Thoracic aorta (tissue), 2 donors: ENCODE results near the gene RIMS3. TPM values are rescaled to one million over a fixed set of nuclear protein-coding genes. Genes with fewer than 3 reads are reported as not detected.

Source experiments
- ATAC-seq: fragments of 150-250 bp; one replicate; pipeline ENCODE4 v1.8.0; 2017; ENCODE audit warnings: low read depth; ENCODE audit not compliant: insufficient number of reproducible peaks, low FRiP score
- DNase-seq: peaks from one replicate; pipeline ENCODE4 v3.0.0-alpha.2; 2020; ENCODE audit warnings: low spot score
- H3K27ac ChIP-seq, 2 donors: fragments of 200-600 bp; sonication (generic); 1 replicate in 1 of 2; 2 replicates in 1 of 2; pipeline ENCODE4 v1.5.1; 2016; ENCODE audit warnings: mild to moderate bottlenecking in 2 of 2, moderate library complexity in 2 of 2
- H3K27me3 ChIP-seq: fragments of 200-600 bp; sonication (generic); replicated peaks from 2 replicates; pipeline ENCODE4 v1.6.0; 2016; ENCODE audit warnings: mild to moderate bottlenecking; ENCODE audit not compliant: insufficient read depth
- H3K36me3 ChIP-seq: fragments of 200-600 bp; sonication (generic); one replicate; pipeline ENCODE4 v1.5.1; 2016
- H3K4me1 ChIP-seq, 2 donors: fragments of 200-600 bp; sonication (generic); 1 replicate in 1 of 2; 2 replicates in 1 of 2; pipeline versions ENCODE4 v1.5.1 to v1.6.0; 2016; ENCODE audit warnings: low read depth in 2 of 2, mild to moderate bottlenecking in 1 of 2; ENCODE audit not compliant: control insufficient read depth in 1 of 2
- H3K4me3 ChIP-seq: fragments of 200-600 bp; sonication (generic); 2 replicates; pipeline ENCODE4 v1.5.1; 2016; ENCODE audit warnings: mild to moderate bottlenecking
- H3K9me3 ChIP-seq: fragments of 200-600 bp; sonication (generic); 2 replicates; pipeline ENCODE4 v1.5.1; 2016
- CTCF ChIP-seq: fragments of 200-600 bp; sonication (generic); IDR thresholded peaks from one replicate; pipeline ENCODE4 v1.5.1; 2019; ENCODE audit warnings: antibody characterized with exemption
- total RNA-seq, 2 donors: library from RNA; depleted of rRNA; stranded (reverse); fragments of >200 nt; gene quantifications; one replicate each; pipeline versions ENCODE4 v1.1.0 to v1.2.3, GENCODE V29; 2016

Gene RIMS3
- total RNA-seq, 2 donors from 2014 or later = 18.1 to 33.7 TPM

- no peak for TF ChIP-seq CTCF
- peak within 1 kb of the TSS; percentile 89 to 99 for H3K27ac ChIP-seq
- peak within 1 kb of the TSS; percentile 72 for H3K4me3 ChIP-seq
- ATAC-seq (peak; percentile 93), DNase-seq (peak; percentile 96)
- H3K36me3 ChIP-seq = no peaks in the 10 kb centered on the region
- H3K9me3 ChIP-seq = no peaks in the 10 kb centered on the region
- H3K4me1 ChIP-seq = peaks cover 6 to 21% of the 10 kb centered on the region in 2 donors
- H3K27me3 ChIP-seq = no peaks in the 10 kb centered on the region
Observed at GRCh38 chr1:40691538-40692428, 26.3 kb upstream of the RIMS3 start, which contains the start of gene NFYC. NFYC (plus strand) TSS chr1:40691704; CDS start chr1:40738844, 47,140 bp downstream.

- TF ChIP-seq CTCF = no peak
- Histone ChIP-seq H3K9me3 (no peaks in the 10 kb centered on the region), H3K36me3 (no peaks in the 10 kb centered on the region), H3K4me1 (peaks cover 6 to 21% of the 10 kb centered on the region in 2 donors), H3K27me3 (no peaks in the 10 kb centered on the region), H3K4me3 (peak overlapping the region; percentile 72), H3K27ac (peak overlapping the region; percentile 89 to 99)
- ATAC-seq = no peak
- no peak for DNase-seq
Observed at GRCh38 chr1:40690771-40691537, 25.5 kb upstream of the RIMS3 start.

GRCh38 chr1:40689737-40690136 lies 24.3 kb upstream of the RIMS3 start:
- no peak for DNase-seq
- Histone ChIP-seq H3K4me3 (no peak overlapping the region), H3K27ac (no peak overlapping the region), H3K27me3 (no peaks in the 10 kb centered on the region), H3K4me1 (peaks cover 6 to 21% of the 10 kb centered on the region in 2 donors), H3K36me3 (no peaks in the 10 kb centered on the region), H3K9me3 (no peaks in the 10 kb centered on the region)
- ATAC-seq = no peak
- TF ChIP-seq CTCF = no peak

GRCh38 chr1:40687661-40688060 lies 22.2 kb upstream of the RIMS3 start:
- Histone ChIP-seq H3K36me3 (no peaks in the 10 kb centered on the region), H3K4me3 (no peak overlapping the region), H3K27me3 (no peaks in the 10 kb centered on the region), H3K27ac (no peak overlapping the region), H3K9me3 (no peaks in the 10 kb centered on the region), H3K4me1 (peaks cover 1 to 2% of the 10 kb centered on the region in 2 donors)
- TF ChIP-seq CTCF = no peak
- no peak for ATAC-seq
- DNase-seq = no peak

GRCh38 chr1:40687059-40687458 lies 21.6 kb upstream of the RIMS3 start:
- ATAC-seq = no peak

More at GRCh38 chr1:40687059-40687458, 21.6 kb upstream of the RIMS3 start:
- H3K27ac ChIP-seq = no peak overlapping the region
- H3K4me1 ChIP-seq = no peaks in the 10 kb centered on the region
- no peaks in the 10 kb centered on the region for H3K36me3 ChIP-seq
- no peaks in the 10 kb centered on the region for H3K27me3 ChIP-seq
- DNase-seq = no peak
- no peaks in the 10 kb centered on the region for H3K9me3 ChIP-seq
- no peak overlapping the region for H3K4me3 ChIP-seq
- no peak for TF ChIP-seq CTCF
